HL-60 (cell line): ENCODE measurements around the gene MYOC.
"Not testable (repeated sequence)": the region's sequence is repeated elsewhere in the genome, so short reads cannot be mapped to it uniquely, and the experiment has no call there.

ENCODE experiments used
- DNase-seq, 2 experiments: peaks; one replicate each; pipeline ENCODE4 v3.0.0-alpha.2; 2010 to 2020; ENCODE audit warnings: low read depth in 1 of 2, low spot score in 1 of 2
- H3K27ac ChIP-seq: fragments of 250-450 bp; sonication (Bioruptor Pico); replicated peaks from 2 replicates; pipeline ENCODE4 v1.5.1; 2020; ENCODE audit warnings: mild to moderate bottlenecking, moderate library complexity
- H3K27me3 ChIP-seq: fragments of 250-450 bp; sonication (Bioruptor Pico); 2 replicates; pipeline ENCODE4 v1.5.1; 2021; ENCODE audit warnings: mild to moderate bottlenecking, moderate library complexity; ENCODE audit not compliant: insufficient read depth, poor library complexity, severe bottlenecking
- H3K4me3 ChIP-seq: replicated peaks from 2 replicates; pipeline ENCODE4 v1.5.1; 2011; ENCODE audit warnings: mild to moderate bottlenecking, control low read depth, low read length; ENCODE audit not compliant: insufficient read depth
- CTCF ChIP-seq: IDR thresholded peaks from one replicate; pipeline ENCODE4 v1.5.1; 2011; ENCODE audit warnings: low read length, control low read depth, inconsistent platforms; ENCODE audit not compliant: insufficient read depth
- GABPA ChIP-seq: IDR thresholded peaks from 2 replicates; pipeline ENCODE4 v1.6.1; 2012; ENCODE audit warnings: low read depth
- POLR2AphosphoS5 ChIP-seq: IDR thresholded peaks from 2 replicates; pipeline ENCODE4 v1.6.1; 2012; ENCODE audit warnings: low read depth
- REST ChIP-seq: IDR thresholded peaks from 2 replicates; pipeline ENCODE4 v1.6.1; 2012; ENCODE audit warnings: low read depth; ENCODE audit not compliant: insufficient replicate concordance
- SPI1 ChIP-seq: IDR thresholded peaks from 2 replicates; pipeline ENCODE4 v1.6.1; 2012; ENCODE audit warnings: low read depth, mild to moderate bottlenecking, borderline replicate concordance
- long read RNA-seq: library from polyadenylated mRNA; unstranded; transcript quantifications from one replicate; pipeline ENCODE4 v2.0.0, GENCODE V29; 2020

MYOC gene
- long read RNA-seq = 0 reads

GRCh38 chr1:171652234-171652822, at the start of gene MYOC:
Gene MYOC, minus strand, starts transcription at chr1:171652688. Its CDS starts 77 bp downstream, at chr1:171652611.
- Histone ChIP-seq H3K27me3 (peaks cover 9% of the 10 kb centered on the region), H3K27ac (no peak within 1 kb of the TSS), H3K4me3 (no peak within 1 kb of the TSS)
- no peak for DNase-seq
- TF ChIP-seq POLR2AphosphoS5 = no peak
- TF ChIP-seq REST = no peak
- no peak for TF ChIP-seq CTCF
- no peak for TF ChIP-seq GABPA
- no peak for TF ChIP-seq SPI1

DNA sequence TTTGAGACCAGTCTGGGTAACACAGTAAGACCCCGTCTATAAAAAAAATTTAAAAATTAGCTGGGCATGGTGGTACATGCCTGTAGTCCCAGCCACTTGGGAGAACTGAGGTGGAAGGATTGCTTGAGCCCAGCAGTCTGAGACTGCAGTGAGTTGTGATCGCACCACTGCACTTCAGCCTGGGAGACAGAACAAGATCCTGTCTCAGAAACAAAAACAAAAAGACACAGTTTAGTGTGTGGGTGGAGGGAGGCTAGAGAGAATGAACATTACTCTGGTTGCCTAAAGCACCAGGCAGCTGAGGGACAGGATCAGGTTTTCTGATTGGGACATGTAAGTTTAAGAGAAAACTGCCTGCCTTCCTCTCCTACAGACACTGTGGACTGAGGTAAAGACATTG, 47.0 kb upstream of the MYOC start:
- Histone ChIP-seq H3K4me3 (no peak overlapping the region), H3K27ac (no peak overlapping the region), H3K27me3 (no peaks in the 10 kb centered on the region)
- no peak for TF ChIP-seq REST
- TF ChIP-seq CTCF = no peak
- no peak for TF ChIP-seq SPI1
- no peak for TF ChIP-seq GABPA
- TF ChIP-seq POLR2AphosphoS5 = no peak
- DNase-seq = no peak

- H3K27me3 ChIP-seq, H3K27ac ChIP-seq, DNase-seq, H3K4me3 ChIP-seq: not testable (repeated sequence)
Observed at GRCh38 chr1:171695772-171696171, 43.3 kb upstream of the MYOC start.

GRCh38 chr1:171693541-171693940, 41.1 kb upstream of the MYOC start:
- DNase-seq, H3K27ac ChIP-seq, H3K27me3 ChIP-seq, H3K4me3 ChIP-seq: not testable (repeated sequence)

GRCh38 chr1:171683870-171684269, 31.4 kb upstream of the MYOC start:
- no peaks in the 10 kb centered on the region for H3K27me3 ChIP-seq
- no peak overlapping the region for H3K27ac ChIP-seq
- no peak for DNase-seq
- H3K4me3 ChIP-seq = no peak overlapping the region
- TF ChIP-seq CTCF (no peak), REST (no peak), SPI1 (no peak)
